SK-N-MC (cell line): ENCODE measurements around the gene CALHM5.

Experiments used
- DNase-seq: peaks from one replicate; pipeline ENCODE4 v3.0.0-alpha.2; 2011; ENCODE audit warnings: low read depth, low spot score
- H3K27ac ChIP-seq: fragments of 200-600 bp; sonication (generic); 2 replicates; pipeline ENCODE4 v1.5.1; 2016; ENCODE audit warnings: mixed run types
- H3K36me3 ChIP-seq: fragments of 200-600 bp; sonication (generic); 2 replicates; pipeline ENCODE4 v1.6.1; 2017; ENCODE audit warnings: antibody characterized with exemption, low read length, mixed read lengths; ENCODE audit not compliant: insufficient read depth
- H3K4me3 ChIP-seq: fragments of 200-600 bp; sonication (generic); 2 replicates; pipeline ENCODE4 v1.5.1; 2016
- H3K9ac ChIP-seq: fragments of 200-600 bp; sonication (generic); 2 replicates; pipeline ENCODE4 v1.8.0; 2017; ENCODE audit warnings: mixed run types, mixed read lengths; ENCODE audit not compliant: insufficient read length
- H3K9me3 ChIP-seq: fragments of 200-600 bp; sonication (generic); 2 replicates; pipeline ENCODE4 v1.6.1; 2017; ENCODE audit warnings: low read depth, mild to moderate bottlenecking, antibody characterized with exemption, low read length, moderate library complexity, mixed read lengths
- EZH2 ChIP-seq: fragments of 200-600 bp; sonication (generic); IDR thresholded peaks from one replicate; pipeline ENCODE4 v1.6.1; 2017; ENCODE audit warnings: antibody characterized with exemption
- FOXP2 ChIP-seq: optimal IDR thresholded peaks from 2 replicates; pipeline ENCODE3; 2011; ENCODE audit warnings: mild to moderate bottlenecking, moderate library complexity; ENCODE audit not compliant: insufficient read depth; ENCODE audit errors: extremely low read length, control extremely low read depth
- POLR2AphosphoS5 ChIP-seq: IDR thresholded peaks from 2 replicates; pipeline ENCODE4 v1.6.1; 2012; ENCODE audit warnings: mild to moderate bottlenecking, low read depth, low read length, borderline replicate concordance

The CALHM5 gene

DNA sequence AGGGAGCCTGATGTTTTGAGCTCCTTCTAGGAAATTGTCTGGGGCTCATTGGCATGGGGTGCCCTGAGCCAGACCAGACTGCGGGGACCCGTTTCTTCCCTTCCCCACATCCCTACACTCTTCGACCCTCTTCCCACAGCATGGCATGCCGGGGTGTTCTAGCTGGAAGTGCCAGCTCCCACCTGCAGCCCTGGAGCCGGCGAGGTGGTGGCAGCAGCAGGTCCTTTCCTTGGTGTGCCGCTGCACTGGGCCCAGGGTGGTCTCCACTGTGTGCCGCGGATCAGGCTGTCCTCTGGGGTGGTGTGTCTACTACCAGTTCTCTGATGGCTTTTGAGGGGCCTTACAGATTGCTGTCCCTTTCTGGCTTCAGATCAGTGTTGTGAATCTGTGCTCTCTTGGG is 52.4 kb downstream of the CALHM5 start:
- Histone ChIP-seq H3K4me3 (no peak overlapping the region), H3K27ac (no peak overlapping the region), H3K9me3 (no peaks in the 10 kb centered on the region), H3K9ac (no peak overlapping the region), H3K36me3 (no peaks in the 10 kb centered on the region)
- TF ChIP-seq FOXP2 (no peak), EZH2 (no peak), POLR2AphosphoS5 (no peak)
- DNase-seq: no peak

DNA sequence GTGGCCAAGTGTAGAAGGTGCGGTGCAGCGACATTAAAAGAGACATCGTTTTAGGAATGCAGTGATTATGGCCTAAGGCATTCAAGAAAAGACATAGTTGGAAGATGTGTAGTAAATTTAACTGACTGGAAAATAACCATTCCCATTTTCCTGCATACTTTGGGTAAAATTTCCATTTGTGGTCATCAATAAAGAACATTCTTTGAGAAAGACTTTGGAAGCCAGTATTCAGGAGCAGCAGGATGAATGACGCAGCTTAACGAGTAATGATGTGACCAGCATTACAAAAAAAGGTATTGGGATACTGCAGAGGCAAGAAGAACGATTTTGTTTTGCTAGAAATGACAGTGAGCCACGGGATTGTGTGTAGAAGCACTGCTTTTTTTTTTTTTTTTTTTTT is 52.9 kb downstream of the CALHM5 start:
- H3K4me3 ChIP-seq: no peak overlapping the region
- H3K9ac ChIP-seq: no peak overlapping the region
- TF ChIP-seq EZH2 (no peak), FOXP2 (no peak)
- no peaks in the 10 kb centered on the region for H3K9me3 ChIP-seq
- H3K27ac ChIP-seq: no peak overlapping the region
- no peaks in the 10 kb centered on the region for H3K36me3 ChIP-seq
- DNase-seq: no peak

DNA sequence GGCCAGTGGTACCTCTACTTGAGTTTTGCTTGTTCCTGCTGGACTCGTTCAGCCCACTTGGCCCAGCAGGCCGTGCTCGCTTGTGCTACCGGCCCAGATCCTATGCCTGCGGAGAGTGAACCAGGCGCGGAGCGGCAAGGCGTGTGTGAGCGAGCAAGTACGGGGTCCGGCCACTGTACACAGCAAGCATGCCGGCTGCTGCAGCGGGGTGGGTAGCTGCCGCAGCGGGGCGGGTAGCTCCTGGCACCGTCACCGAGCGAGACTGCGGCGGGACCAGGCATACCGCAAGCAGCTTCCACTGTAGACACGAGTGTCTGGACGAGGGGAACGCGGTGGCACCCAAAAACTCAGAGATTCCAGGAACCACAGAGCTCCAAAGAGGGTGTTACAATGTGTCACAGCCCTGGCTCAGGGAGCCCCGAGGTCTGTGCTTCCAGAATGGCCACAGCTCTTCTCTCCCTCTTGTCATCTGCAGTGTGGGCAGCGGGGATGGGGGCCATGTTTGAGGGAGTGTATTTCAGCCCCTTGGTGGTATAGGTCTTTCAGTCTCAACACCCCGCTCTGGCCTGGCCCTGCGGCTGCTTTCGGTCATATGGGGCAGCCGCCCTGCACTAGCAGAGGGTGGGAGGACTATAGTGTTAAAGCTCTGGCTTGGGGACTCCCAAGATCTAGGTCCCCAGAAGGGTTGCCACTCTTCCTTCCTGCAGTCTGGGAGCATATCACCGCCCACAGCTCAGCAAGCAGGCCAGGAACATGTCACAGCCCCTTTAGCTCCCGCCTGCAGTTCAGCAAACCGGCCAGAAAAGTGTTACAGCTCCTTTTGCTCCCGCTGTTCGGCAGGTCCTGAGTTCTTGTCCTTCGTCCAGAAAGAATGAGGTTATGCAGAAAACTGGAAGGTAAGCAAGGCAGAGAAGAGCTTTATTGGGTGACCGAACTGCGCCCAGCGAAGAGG is 53.8 kb downstream of the CALHM5 start:
- Histone ChIP-seq H3K9me3 (no peaks in the 10 kb centered on the region), H3K36me3 (no peaks in the 10 kb centered on the region), H3K4me3 (no peak overlapping the region), H3K27ac (no peak overlapping the region), H3K9ac (no peak overlapping the region)
- no peak for DNase-seq
- TF ChIP-seq POLR2AphosphoS5 (no peak), FOXP2 (no peak), EZH2 (no peak)

DNA sequence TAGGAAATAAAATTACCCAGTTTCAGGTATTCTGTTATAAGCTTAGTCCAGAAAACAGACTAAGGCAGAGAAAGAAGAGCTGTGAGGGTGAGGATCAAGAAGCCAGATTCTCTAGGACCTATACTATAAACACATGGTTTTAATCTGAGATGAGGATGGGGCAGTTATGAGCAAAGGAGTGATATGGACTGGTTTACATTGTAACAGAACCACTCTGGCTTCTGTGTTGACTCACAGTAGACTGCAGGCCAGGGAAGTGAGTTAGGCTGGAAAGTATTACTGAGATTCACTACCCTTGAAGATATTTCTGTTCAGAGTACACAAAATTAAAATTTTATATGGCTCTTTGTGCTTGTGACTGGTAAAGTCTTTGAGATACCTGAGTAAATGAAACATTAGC is 56.7 kb downstream of the CALHM5 start:
- Histone ChIP-seq H3K9me3 (no peaks in the 10 kb centered on the region), H3K9ac (no peak overlapping the region), H3K27ac (no peak overlapping the region), H3K4me3 (no peak overlapping the region), H3K36me3 (no peaks in the 10 kb centered on the region)
- DNase-seq: no peak
- TF ChIP-seq EZH2: no peak

DNA sequence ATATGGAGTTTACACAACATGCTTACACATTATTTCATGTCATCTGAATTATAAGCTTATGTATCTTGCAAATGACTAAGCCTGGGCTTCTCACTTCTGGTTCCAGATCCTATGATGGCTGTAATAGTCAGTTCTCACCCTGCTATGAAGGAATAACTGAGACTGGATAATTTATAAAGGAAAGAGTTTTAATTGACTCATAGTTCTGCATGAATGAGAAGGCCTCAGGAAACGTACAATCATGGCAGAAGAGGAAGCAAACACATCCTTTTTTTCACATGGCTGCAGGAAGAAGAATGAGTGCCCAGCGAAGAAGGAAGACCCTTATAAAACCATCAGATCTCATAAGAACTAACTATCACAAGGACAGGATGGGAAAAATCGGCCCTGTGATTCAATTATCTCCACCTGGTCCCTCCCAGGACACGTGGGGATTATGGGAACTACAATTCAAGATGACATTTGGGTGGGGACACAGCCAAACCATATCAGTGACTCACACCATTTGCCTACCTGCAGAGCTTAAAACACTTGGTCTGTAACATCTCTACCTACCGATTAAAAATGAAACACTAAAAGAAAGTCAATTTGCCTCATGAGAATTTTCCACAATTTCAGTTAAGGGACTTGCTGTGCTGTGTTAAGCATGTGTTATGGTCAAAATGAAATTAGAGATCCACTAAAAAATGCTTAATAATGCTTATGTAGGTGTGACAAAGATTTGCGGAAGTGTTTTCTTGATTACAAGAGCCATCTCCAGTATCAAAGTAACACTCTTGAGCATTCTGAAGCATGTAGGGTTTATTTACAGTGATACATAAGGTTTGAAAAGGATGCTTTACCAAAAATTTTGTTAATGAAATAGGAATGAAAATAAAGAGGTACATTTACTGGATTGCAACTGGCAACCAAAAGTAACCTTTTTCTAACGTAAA is 57.6 kb downstream of the CALHM5 start:
- peak overlapping the region; percentile 94 for H3K9ac ChIP-seq
- TF ChIP-seq FOXP2 (no peak), EZH2 (no peak), POLR2AphosphoS5 (no peak)
- H3K4me3 ChIP-seq: no peak overlapping the region

DNA sequence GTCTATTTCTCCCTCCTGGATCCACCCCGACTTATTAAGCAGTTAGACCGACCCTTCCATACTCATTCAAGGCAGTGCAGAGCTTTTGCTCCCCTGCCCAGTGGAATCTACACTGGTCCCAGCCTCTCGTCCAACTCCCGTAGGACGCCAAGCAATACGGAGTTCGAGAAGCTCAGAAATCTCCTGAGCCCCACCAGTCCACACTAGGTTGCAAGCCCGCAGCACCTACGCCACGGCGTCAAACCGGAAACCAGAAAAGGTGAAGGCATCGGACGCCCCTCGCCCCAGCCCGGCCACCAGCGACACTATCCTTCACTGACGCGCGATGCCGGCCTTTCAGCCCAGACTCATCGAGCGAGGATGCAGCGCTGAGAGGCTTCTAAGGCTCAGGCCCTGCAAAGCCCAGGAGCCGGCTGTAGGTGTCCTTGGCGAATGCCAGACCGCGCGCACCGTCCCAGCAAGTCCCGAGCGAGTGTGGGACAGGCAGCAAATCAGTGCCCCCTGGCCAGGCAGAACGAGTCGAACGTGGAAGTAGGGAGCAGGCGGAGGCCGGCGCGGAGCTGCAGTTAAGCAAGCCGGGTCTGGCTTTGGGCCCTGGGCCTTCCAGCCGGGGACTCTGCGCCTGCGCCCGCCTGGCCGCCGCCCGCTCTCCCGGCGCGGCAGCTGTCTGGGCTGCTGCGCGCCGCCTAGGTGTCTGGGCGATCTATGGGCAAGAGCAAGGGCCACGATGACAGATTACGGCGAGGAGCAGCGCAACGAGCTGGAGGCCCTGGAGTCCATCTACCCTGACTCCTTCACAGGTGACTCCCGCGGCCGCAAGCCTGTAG is 59.6 kb downstream of the CALHM5 start, which contains the start of gene RWDD1:
RWDD1 (plus strand) TSS at position 649 of the 827 bp plus-strand sequence; CDS start at position 728, 79 bp downstream.
- H3K9me3 ChIP-seq: no peaks in the 10 kb centered on the region
- no peak for TF ChIP-seq EZH2
- peak; percentile 38 for TF ChIP-seq FOXP2
- peak; percentile 98 for TF ChIP-seq POLR2AphosphoS5
- H3K9ac ChIP-seq: peak within 1 kb of the TSS; percentile 94
- H3K4me3 ChIP-seq: peak within 1 kb of the TSS; percentile 84
- peaks cover 21% of the 10 kb centered on the region for H3K36me3 ChIP-seq
- peak; percentile 92 for DNase-seq
- peak within 1 kb of the TSS; percentile 63 for H3K27ac ChIP-seq

More for the DNA sequence above, 57.6 kb downstream of the CALHM5 start:
- peaks cover 4% of the 10 kb centered on the region for H3K36me3 ChIP-seq
- no peak for DNase-seq
- no peak overlapping the region for H3K27ac ChIP-seq
- no peaks in the 10 kb centered on the region for H3K9me3 ChIP-seq

DNA sequence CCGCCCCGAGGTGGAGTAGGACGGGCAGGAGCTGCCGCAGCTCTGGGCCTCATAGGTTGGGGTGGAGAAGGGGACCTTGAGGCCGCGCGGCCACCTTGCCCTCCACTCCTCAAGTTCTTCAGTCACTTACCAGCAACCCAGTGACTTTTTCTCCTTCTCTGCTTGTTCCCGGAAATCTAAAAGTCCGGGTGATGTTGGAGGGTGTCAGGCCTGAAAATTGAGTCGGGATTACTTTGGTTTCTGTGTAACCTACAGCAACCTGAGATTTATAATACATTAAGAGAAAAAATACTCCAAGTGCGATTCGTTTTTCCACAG is 60.2 kb downstream of the CALHM5 start:
- DNase-seq: no peak
- Histone ChIP-seq H3K9ac (peak overlapping the region; percentile 94), H3K9me3 (no peaks in the 10 kb centered on the region), H3K4me3 (peak overlapping the region; percentile 84), H3K36me3 (peaks cover 26% of the 10 kb centered on the region), H3K27ac (peak overlapping the region; percentile 63)
- TF ChIP-seq POLR2AphosphoS5 (no peak), EZH2 (no peak), FOXP2 (no peak)

DNA sequence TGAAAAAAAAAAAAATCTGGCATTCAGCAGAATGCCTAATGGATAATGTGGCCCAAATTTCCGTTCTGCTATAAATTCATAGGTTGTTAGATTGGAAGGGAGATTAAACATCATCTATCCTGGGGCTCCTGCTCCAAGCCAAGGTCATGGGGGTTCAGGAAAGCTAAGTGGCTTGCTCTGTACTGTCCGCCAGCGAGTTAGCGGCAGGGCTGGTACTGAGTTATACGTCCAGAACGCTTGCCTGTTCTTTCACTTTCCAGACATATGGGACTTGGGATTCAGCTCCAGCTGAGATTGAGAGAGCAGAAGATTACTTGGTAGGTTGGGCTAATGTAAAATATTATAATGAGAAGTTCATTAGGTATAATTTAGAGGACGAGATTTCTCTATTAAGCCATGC is 60.7 kb downstream of the CALHM5 start:
- H3K36me3 ChIP-seq: peaks cover 31% of the 10 kb centered on the region
- no peak for DNase-seq
- no peak overlapping the region for H3K27ac ChIP-seq
- TF ChIP-seq EZH2 (no peak), FOXP2 (no peak), POLR2AphosphoS5 (no peak)
- peak overlapping the region; percentile 94 for H3K9ac ChIP-seq
- peak overlapping the region; percentile 84 for H3K4me3 ChIP-seq
- H3K9me3 ChIP-seq: no peaks in the 10 kb centered on the region
